T1000 (cell line): ENCODE measurements around the gene MVB12B.

Source experiments
- DNase-seq: peaks from one replicate; lab custom pipeline; 2025; ENCODE audit warnings: mixed read lengths; lab: John Stamatoyannopoulos, UW

MVB12B gene

DNA sequence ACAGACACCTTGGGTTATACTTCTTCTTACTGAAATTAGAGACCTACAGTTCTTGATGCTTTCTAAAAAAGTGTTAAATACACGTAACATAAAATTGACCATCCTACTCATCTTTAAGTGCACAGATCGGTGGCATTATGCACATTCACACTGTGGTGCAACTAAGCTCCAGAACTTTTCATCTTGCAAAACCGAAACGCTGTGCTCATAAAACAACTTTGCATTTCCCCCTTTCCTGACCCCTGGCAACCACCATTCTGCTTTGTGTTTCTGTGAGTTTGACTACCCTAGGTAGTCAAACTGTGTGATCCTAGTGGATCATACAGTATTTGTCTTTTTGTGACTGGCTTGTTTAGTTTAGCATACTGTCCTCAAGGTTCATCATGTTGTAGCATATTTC lies 3.9 kb downstream of the MVB12B start:
- no peak for DNase-seq

DNA sequence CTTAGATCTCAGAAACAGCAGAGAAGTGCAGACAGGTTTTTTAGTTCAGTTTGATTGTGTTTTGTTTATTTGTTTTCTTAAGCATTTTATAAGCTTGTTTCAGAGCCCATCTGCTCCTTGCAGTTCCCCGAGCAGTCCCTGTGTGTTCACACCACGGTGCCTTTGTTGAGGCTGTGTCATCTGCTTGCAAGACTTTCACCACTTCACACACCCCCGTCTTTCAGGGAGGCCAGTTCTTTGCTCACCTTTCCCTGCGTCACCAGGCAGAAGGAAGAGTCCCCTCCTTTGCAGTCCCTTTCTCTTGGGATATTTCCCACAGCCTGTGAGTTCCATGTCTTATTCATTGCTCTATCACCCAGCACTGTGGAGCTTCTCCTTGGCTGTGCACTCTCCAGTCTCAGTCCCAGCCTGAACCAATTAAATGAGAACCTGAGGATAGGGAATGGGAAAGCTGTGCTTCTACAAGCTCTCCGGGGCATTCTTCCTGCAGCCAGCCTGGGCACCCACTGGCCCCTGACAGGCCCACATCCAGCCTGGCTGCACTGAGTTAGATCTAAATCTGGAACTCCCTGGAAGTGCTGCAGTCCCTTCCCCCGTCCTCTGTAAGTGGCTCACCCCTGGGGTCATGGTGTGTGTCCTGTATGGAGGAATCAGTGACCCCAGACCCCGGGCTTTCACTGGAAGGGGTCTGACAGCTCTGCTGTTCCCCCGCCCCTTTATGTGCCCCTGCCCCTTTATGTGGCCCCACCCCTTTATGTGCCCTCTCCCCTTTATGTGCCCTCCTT lies 5.5 kb downstream of the MVB12B start:
- DNase-seq, result no peak

DNA sequence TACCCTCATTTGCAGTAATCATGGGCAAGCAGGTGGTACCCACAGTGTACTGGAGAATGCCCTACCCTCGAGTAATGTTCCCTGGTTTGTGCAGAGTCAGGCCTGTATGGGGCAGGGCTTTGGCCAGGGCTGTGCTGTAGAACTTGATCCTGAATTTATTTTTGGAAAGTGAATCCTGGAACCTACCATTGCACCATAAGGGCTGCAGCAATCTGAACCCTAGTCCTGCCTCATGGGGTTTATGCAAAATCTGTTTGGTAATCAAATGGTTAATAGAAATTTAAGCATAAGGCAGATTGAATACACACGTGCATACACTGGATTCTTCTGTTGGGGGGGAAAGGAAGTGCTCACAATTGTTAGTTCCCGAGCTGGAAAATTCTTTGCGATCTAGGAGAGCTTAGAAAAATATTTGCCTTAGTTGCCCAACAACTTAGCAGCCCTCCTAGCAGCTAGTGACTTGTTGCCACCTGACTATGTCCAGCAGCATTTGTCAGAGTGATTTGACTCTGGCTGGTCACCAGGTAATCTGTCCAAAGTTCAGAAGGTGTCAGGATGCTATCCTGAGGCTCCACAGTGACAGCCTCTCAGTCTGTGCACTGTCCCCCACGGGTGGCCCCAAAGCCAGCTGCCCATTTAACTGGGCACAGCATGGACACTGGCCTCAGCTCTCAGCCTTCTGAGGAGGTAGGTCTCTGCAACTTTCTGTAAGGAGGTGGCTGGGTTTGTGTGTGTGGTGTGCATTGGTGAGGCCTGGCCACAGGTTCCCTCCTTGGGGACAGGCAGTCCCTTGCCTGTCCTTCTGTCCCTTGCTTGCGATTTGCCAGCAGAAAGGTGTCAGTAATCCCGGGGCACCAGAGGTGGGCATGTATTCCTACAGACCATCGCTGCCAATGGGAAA lies 8.3 kb downstream of the MVB12B start:
- DNase-seq, result no peak

DNA sequence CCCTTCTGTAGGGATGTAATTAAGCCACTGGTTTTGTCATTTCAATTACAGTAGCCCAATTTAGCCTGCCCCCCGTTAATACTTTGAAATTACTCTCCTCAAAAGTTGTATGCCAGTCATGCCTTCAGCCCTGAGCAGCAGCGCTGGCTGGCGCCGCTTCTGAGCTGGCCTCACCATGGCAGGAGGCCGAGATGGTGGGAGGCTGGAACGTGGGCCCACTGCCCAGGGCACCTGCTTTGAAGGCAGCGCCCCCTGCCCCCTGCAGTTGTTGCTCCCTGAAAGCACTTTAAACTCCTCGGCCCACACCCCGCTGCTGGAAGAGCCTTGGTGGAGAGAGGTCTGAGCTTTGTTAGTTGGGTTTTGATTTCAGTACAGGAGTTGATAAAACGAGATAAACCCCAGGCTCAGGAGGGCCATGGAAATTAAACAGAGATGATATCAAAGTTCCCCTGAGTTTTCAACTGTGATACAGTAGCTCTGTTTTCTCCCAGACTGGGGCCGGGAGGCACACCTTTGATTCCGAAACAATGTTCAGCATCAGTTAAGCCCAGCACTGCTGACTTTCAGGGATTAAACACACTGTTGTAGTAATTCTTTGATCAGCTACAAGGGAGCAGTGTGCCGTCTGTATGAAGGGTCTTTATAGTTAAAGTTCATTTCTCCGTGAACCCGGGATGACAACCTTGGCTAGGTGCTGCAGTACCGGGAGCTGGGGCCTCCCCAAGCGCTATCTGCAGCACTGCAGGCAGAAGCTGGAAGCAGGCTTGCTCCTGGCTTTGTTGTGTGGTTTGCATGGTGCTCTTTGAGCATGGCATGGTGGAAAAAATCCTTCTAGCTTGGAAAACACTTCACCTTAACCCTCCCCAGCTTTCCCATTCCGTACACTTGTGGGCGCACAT lies 9.5 kb downstream of the MVB12B start:
- DNase-seq, result no peak

DNA sequence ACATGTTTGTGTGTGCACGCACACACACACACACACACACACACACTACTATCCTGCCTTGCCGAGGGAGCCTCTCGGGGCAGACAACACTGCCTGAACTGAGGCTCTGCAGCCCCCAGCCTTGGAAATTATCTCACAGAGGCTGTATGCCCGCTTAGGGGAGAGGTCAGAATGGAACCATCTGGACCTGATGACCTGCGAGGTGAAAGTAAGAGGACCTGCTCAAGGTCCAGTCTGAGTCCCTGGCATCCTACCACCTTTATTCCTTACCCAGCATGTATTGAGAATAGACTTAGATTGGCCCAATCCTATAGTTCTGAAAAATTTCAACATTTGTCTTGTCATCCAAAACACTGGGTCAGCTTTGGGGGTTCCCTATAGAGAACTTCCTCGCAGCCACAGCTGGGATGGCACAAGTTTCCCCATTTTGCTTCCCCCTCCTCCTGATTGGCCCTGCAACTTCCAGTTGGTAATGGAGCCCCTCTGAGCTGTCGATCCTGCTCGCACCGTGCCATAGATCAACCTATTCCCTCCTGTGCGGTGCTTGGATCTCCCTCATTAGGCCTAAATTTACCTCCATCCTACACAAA lies 10.2 kb downstream of the MVB12B start:
- no peak for DNase-seq

DNA sequence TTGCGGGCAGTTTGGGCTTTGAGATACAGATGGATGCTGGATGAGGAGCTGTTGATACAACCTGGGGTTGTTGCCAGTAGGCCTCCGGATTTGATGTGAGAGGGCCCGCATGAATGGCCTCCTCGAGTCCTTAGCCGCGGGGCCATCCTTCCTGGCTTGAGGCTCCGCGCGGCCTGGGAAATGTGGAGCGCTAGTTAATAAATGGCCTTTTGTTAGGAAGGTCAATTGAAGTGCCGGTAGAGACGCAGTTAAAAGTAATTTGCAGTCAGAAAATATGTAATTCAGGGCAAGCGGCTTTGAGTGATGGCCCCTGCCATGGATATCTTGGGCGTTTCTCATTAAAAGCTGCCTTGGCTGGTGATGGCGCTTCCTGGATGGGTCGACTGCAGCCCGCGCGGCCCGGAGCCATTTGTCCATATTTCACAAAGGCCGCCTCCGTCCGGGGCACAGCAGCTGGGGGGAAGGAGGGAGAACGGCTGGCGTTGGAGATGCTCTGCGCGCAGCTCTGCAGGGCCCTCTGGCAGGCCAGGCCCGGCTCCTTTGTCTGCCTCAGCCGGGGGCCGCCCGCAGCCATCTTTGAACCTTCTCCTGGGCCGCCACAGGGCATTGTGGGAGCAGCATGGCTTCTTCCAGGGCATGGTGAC lies 11.2 kb downstream of the MVB12B start:
- DNase-seq, result no peak

DNA sequence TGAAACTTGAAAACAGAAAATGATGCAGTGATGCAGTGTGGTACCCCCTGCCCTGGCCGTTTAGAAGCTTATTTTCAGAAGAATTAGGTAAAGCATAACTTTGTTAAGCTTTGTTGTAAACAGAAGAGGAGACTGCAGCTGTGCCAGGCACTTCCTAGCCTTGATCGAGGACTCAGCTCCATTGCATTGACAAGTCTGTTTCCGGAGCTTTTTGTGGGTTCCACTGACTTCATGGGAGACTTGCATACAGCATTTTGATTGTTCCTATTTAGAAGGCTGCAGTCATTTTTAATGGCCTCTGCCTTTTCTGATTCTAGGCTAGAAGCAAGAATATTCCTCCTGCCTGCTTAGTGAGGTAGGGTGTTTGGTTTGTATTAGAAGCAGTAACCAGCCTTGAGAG lies 12.3 kb downstream of the MVB12B start:
- DNase-seq, result no peak

DNA sequence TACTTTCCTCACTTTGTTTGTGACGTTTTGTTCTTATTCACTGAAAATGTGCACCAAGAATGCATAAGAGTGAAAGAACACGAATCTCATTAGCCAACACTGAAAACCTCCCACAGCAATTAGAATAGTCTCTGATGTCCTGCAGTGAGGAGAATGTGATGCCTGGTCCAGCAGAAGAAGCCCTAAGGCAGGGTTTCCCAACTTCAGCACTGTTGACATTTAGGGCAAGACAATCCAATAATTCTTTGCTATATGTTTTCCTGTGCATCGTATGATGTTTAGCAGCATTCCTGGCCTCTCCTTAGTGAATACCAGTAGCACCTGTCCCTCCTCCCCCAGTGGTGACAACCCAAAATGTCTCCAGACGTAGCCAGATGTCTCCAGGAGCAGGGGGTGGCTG lies 14.8 kb downstream of the MVB12B start:
- no peak for DNase-seq

DNA sequence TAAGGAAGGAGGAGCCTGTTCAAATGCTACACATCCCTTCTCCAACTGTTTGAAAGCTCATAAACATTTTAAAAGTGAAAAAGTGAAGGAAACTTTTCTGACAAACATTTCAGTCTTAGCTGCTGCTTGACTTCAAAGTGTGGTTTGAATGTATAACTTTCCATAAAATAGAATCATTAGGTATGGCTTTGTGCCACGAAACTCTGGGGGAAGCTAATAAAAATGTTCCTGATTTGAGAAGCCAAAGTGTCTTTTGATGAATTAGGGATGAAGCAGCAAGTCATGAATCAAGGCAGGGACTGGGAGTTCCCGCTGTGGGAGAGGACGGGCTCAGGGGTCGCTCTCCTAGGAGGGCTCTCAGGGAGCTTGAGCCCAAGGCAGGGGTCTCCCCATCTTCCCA lies 15.3 kb downstream of the MVB12B start:
- no peak for DNase-seq

DNA sequence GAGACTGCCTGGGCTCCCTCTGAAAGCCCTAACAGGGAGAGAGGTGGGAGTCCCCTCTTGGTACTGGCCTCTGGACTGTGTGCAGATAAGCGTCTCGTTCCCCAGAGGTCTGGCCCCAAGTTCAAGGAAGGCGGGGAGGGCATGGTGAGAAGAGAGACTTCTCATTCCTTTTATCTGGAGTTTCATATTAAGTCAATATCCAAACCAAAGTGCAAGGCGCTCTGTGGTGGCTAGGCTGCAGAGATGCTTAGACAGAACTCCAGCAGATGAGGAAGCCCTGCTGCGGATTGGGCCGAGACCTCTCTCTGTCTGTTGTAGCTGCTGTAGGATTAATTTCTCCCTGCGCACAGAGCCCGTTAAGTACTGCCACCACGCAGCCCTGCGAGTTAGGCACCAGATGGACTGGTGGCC lies 16.0 kb downstream of the MVB12B start:
- DNase-seq, result no peak

DNA sequence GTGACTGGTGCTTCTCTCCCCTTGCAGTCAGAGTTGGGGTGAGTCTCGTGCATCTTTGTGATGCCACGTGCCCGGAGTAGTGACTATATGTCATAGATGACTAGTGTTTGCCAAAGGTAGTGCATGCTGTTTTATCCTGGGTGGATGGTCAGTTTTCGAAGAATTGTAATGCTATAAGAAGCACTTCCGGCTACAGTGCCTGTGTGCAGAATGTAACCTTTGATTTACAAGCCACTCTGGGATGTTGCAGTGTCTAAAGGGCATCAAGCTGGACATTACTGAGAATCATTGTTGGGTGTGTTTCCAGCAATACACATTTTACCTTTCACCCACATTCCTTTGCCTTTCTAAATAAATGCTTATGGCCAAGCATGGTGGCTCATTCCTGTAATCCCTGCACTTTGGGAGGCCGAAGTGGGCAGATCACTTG lies 16.7 kb downstream of the MVB12B start:
- no peak for DNase-seq

DNA sequence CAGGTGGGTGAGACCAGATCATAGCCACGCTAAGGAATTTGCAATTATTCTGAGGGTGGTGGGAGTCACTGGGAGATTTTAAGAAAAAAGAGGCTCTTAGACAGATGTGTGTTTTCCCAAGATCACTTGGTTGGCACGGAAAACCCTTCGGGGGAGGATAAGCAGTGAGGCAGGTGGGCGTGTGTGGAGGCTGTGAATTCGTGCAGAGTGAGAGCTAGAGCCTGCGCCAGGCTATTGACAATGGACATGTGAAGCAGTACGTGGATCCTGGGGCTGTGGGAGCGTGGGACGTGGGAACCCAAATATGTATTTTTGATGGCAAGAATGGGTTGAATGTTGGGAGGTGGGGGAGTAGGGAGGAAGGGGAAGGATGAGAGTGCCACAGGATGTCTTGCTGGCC lies 19.4 kb downstream of the MVB12B start:
- no peak for DNase-seq

DNA sequence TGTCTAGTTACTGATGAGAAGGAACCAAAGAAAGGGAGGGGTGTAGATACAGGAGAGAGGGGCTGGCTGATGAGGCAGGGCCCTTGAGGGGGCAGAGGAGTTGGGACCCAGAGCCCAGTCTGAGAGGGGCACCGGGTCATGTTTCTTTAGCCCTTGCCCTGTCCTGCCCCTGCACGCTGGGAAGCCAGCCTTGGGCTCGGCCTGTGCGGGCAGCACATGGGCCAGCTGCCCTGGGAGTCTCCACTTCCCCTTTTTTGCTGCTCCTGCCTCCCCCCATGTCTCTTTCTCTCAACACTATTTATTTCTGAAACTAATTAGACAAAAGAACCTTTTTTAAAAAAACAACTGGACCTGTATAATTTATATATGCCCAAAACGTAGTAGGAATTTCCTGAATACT lies 20.5 kb downstream of the MVB12B start:
- DNase-seq, result no peak

DNA sequence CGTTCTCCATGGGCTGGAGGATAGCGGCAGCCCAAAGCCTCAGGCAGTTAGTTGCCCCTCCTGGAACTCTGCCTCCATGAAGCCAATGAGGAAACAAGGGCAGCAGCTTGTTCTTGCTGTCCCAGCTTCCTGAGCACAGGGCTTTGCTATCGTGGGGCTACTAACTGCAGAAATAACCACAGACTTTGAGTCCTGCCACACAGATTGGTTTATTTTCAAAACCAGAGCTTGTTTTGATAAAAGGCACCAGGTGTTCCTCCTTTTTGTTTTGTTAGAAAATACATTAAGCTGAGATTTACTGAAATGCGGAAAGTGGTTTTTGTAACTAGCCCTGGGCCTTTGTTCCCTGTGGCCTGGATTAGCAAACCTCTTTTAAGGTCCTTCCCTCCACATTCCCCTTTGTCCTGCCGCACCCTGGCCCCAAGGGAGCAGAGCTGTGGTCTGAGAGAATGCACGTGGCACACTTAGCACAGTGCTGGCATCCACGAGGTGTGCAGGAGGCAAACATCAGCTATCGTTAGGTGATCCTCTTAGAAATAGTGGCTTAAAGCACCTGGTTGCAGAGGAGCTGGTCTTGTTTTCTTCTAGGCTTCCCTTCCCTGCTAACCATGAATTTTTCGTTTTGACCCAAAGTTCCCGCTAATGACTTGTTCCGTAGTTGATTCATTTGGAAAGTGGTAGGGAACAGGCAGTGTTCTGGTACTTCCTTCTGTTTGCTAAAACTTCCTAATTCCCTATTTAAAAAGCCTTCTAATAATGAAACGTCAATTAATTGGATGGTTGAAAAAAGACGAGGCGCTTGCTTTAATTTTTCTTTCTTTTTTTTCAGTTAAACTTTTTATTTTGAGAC lies 21.5 kb downstream of the MVB12B start:
- no peak for DNase-seq

DNA sequence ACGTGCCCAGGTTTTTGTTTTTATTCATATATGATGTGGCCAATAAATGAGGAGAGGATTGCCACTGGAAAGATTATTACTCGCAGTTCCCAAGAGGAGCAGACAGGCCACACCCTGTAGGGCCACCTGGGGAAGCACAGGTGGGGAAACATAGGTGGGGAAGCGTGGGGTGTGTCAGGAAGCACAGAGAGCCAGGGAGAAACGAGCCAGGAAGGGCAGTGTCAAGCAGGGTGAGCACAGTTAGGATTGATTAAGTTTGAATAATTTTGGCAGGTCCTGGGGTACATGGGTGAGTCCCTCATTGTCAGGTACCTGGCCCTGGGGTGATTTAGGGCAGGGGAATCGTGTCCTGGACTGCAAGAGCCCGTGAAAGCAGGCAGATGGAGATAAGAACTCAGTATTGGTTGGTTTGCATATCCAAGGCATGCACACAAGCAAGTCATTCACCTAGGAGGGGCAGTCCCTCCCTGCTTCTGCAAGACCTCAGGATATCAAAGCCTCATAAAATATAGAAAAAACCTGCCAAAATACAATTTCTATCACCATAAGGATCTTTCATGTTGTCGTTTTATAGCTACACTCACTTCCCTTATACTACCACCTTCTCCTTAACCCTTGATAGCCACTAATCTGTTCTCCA lies 22.4 kb downstream of the MVB12B start:
- no peak for DNase-seq

DNA sequence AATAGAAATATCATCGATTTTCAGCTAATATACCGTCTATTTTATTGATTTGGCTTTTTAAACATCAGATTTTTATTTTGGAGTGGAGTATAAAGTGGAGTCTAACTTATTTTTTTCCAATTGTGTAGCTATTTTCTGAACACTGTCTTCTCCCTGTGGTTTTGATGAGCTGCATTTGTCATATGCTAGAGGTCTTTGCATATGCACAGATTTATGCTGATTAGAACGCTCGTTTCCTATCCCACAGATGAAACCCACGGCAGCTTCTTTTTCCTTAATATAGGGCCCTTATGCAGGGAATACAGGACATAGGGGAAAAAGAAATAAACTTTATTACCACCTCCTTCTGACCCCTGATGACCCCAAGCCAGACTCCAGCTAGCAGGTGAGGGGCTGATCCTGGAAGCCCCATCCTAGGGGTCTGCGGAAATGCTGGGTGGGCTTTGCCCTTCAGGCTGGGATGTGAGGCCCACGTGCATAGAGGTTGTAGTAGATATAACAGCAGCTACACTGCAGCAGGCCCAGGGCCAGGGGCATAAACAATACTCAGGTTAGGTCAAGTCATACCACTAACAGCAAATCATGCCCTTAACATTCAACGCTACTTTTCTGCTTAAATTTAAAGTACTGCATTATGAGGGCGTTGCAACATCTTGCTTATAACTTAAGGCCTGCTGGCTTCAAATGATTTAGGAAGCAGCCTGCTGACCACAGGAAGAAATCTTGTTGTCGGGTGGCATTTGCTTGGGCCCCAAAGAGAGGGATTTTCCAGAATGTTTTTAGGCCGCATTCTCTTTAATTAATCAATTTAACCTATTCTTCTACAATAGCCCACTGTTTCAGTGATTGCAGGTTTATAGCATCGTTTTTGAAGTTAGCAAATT lies 28.5 kb downstream of the MVB12B start:
- DNase-seq, result no peak

DNA sequence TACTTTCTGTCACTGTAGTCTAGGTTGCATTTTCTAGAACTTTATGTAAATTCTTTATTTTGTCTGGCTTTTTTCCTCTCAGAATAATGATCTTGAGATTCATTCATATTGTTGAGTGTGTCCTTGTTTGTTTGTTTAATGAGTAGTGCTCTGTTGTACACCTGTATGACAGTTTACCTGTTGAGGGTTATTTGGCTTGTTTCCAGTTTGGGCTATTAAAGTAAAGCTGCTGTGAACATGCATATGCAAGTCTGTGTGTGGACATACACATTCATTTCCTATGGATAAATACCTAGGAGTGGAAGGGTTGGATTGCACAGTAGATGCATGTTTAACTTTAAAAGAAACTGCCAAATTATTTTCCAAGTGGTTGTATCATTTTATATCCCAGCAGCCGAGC lies 30.4 kb downstream of the MVB12B start:
- DNase-seq, result no peak

DNA sequence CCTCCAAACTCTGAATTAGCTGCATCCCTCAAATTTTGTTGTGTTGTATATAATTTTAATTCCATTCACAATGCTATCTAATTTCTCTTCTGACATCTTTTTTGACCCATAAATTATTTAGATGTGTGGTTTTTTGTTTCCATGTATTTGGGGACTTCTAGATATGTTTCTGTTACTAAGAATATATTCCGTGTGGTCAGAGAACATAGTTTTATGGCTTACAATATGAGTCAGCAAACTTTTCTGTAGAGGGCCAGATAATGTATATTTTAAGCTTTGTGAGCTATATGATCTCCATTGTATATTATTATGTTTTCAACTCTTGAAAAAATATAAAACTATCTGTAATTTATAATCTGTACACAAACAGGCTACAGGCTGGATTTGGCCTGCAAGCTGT lies 33.4 kb downstream of the MVB12B start:
- no peak for DNase-seq

DNA sequence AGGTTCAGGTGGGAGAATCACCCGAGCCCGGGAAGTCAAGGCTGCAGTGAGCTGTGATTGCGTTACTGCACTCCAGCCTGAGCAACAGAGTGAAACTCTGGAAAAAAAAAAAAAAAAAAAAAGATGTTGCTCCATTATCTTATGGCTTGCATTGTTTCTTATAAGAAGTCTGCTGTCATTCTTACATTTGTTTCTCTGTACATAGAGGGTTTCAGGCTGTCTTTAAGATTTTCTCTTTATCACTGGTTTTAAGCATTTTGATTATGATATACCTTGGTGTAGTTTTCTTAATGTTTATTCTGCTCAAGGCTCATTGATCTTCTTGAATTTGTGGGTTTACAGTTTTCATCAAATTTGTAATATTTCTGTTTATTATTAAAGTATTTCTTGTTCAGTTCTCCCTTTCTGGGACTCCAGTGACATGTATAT lies 35.2 kb downstream of the MVB12B start:
- no peak for DNase-seq
